ENCODE measurements around the gene AMBN.
"Not testable (repeated sequence)": the region's sequence is repeated elsewhere in the genome, so short reads cannot be mapped to it uniquely, and the experiment has no call there.

AMBN gene

GRCh38 chr4:70608324-70608723 lies 16.3 kb downstream of the AMBN start:
- no peak for DNase-seq

- no peak for DNase-seq
These were observed 21.5 kb downstream of the AMBN start for GRCh38 chr4:70613306-70614183.

GRCh38 chr4:70614184-70614555 lies 22.1 kb downstream of the AMBN start:
- no peak for DNase-seq

GRCh38 chr4:70619288-70619687 lies 27.2 kb downstream of the AMBN start:
- no peak for DNase-seq

- DNase-seq, result no peak
These were observed 27.7 kb downstream of the AMBN start for GRCh38 chr4:70619778-70620177.

- DNase-seq, result no peak
These were observed 31.3 kb downstream of the AMBN start for GRCh38 chr4:70623323-70623722.

GRCh38 chr4:70624226-70624793 lies 32.3 kb downstream of the AMBN start:
- DNase-seq, result no peak

GRCh38 chr4:70627620-70628019 lies 35.6 kb downstream of the AMBN start:
- no peak for DNase-seq

GRCh38 chr4:70628444-70628843 lies 36.4 kb downstream of the AMBN start, which contains the start of gene ENAM:
Gene ENAM (plus strand): TSS chr4:70628744. CDS start chr4:70629501, 757 bp downstream.
- DNase-seq, result no peak

GRCh38 chr4:70629469-70630090 lies 37.5 kb downstream of the AMBN start:
- DNase-seq, result no peak

GRCh38 chr4:70630162-70630561 lies 38.1 kb downstream of the AMBN start:
- no peak for DNase-seq

- no peak for DNase-seq
These were observed 40.0 kb downstream of the AMBN start for GRCh38 chr4:70632028-70632427.

- no peak for DNase-seq
These were observed 42.4 kb downstream of the AMBN start for GRCh38 chr4:70634482-70634881.

- DNase-seq, result no peak
These were observed 45.3 kb downstream of the AMBN start for GRCh38 chr4:70637239-70637913.

- no peak for DNase-seq
These were observed 48.1 kb downstream of the AMBN start for GRCh38 chr4:70640192-70640591.

- DNase-seq, result not testable (repeated sequence)
These were observed 58.7 kb downstream of the AMBN start for GRCh38 chr4:70650741-70651140.

GRCh38 chr4:70651864-70652506 lies 59.9 kb downstream of the AMBN start:
- DNase-seq, result no peak

GRCh38 chr4:70654605-70655011 lies 62.6 kb downstream of the AMBN start:
- DNase-seq, result no peak

Measured in stimulated activated CD4-positive, alpha-beta T cell treated with anti-CD3 and anti-CD28 coated beads, Interleukin-12 subunit alpha, Interleukin-12 subunit beta, amount 100 ng/mL, for 4 hours (primary cell).